ENCODE results near the gene MTM1. TPM values are rescaled to one million over a fixed set of nuclear protein-coding genes. Genes with fewer than 3 reads are reported as not detected.
A peak's percentile ranks its signal among the peaks of the same experiment; 100 is the strongest.

Gene MTM1
- total RNA-seq, 1 donor: 7.0 TPM

- DNase-seq (ENCODE audit: low read depth in 2 of 3, low spot score in 2 of 3): no peak
Measured at GRCh38 chrX:150548251-150548650, 20.2 kb upstream of the MTM1 start.

GRCh38 chrX:150548684-150549083 lies 19.7 kb upstream of the MTM1 start:
- no peak for DNase-seq (ENCODE audit: low read depth in 2 of 3, low spot score in 2 of 3)

GRCh38 chrX:150551963-150552362 lies 16.5 kb upstream of the MTM1 start:
- DNase-seq (ENCODE audit: low read depth in 2 of 3, low spot score in 2 of 3): no peak

GRCh38 chrX:150558424-150558823 lies 10.0 kb upstream of the MTM1 start:
- DNase-seq (ENCODE audit: low read depth in 2 of 3, low spot score in 2 of 3): no peak

- no peak for DNase-seq (ENCODE audit: low read depth in 2 of 3, low spot score in 2 of 3)
Measured at GRCh38 chrX:150564838-150565237, 3.6 kb upstream of the MTM1 start.

- DNase-seq (ENCODE audit: low read depth in 2 of 3, low spot score in 2 of 3): no peak
Measured at GRCh38 chrX:150565551-150565950, 2.9 kb upstream of the MTM1 start.

- DNase-seq (ENCODE audit: low read depth in 2 of 3, low spot score in 2 of 3): no peak
Measured at GRCh38 chrX:150566734-150567182, 1.7 kb upstream of the MTM1 start.

- DNase-seq (ENCODE audit: low read depth in 2 of 3, low spot score in 2 of 3): no peak
Measured at GRCh38 chrX:150567645-150568319, 639 bp upstream of the MTM1 start.

- DNase-seq (ENCODE audit: low read depth in 2 of 3, low spot score in 2 of 3): peak in 2 of 3 donors; percentile 33 to 42
Measured at GRCh38 chrX:150569155-150569477, 695 bp downstream of the MTM1 start.

- peak in 1 of 3 donors; percentile 18 for DNase-seq (ENCODE audit: low read depth in 2 of 3, low spot score in 2 of 3)
Measured at GRCh38 chrX:150570512-150570911, 2.1 kb downstream of the MTM1 start.

- no peak for DNase-seq (ENCODE audit: low read depth in 2 of 3, low spot score in 2 of 3)
Measured at GRCh38 chrX:150572206-150572605, 3.8 kb downstream of the MTM1 start.

- DNase-seq (ENCODE audit: low read depth in 2 of 3, low spot score in 2 of 3): no peak
Measured at GRCh38 chrX:150573106-150573505, 4.7 kb downstream of the MTM1 start.

GRCh38 chrX:150573702-150574101 lies 5.3 kb downstream of the MTM1 start:
- no peak for DNase-seq (ENCODE audit: low read depth in 2 of 3, low spot score in 2 of 3)

GRCh38 chrX:150574559-150575418 lies 6.4 kb downstream of the MTM1 start:
- no peak for DNase-seq (ENCODE audit: low read depth in 2 of 3, low spot score in 2 of 3)

GRCh38 chrX:150575419-150575814 lies 7.0 kb downstream of the MTM1 start:
- DNase-seq (ENCODE audit: low read depth in 2 of 3, low spot score in 2 of 3): peak in 1 of 3 donors; percentile 24

GRCh38 chrX:150577174-150577573 lies 8.8 kb downstream of the MTM1 start:
- DNase-seq (ENCODE audit: low read depth in 2 of 3, low spot score in 2 of 3): no peak

GRCh38 chrX:150581093-150581775 lies 12.8 kb downstream of the MTM1 start:
- no peak for DNase-seq (ENCODE audit: low read depth in 2 of 3, low spot score in 2 of 3)

- no peak for DNase-seq (ENCODE audit: low read depth in 2 of 3, low spot score in 2 of 3)
Measured at GRCh38 chrX:150582338-150582948, 14.0 kb downstream of the MTM1 start.

GRCh38 chrX:150587585-150588503 lies 19.4 kb downstream of the MTM1 start:
- DNase-seq (ENCODE audit: low read depth in 2 of 3, low spot score in 2 of 3): peak in 2 of 3 donors; percentile 21 to 50

- DNase-seq (ENCODE audit: low read depth in 2 of 3, low spot score in 2 of 3): peak in 1 of 3 donors; percentile 19
Measured at GRCh38 chrX:150594584-150594983, 26.2 kb downstream of the MTM1 start.

Measured in hematopoietic multipotent progenitor cell (in vitro differentiated cells).